PC-3 (cell line): ENCODE data around the gene SLC51A.

Experiments used
- CTCF ChIP-seq: fragments of 300-600 bp; sonication (generic); conservative IDR thresholded peaks from 2 replicates; pipeline ENCODE4 v1.5.1; 2017; ENCODE audit warnings: antibody characterized with exemption, low read depth, mild to moderate bottlenecking, low read length
- EZH2 ChIP-seq: fragments of 300-600 bp; sonication (generic); IDR thresholded peaks from one replicate; pipeline ENCODE4 v1.6.1; 2017; ENCODE audit warnings: antibody characterized with exemption, mild to moderate bottlenecking, low read length; ENCODE audit not compliant: unreplicated experiment
- EZH2phosphoT487 ChIP-seq: fragments of 300-600 bp; sonication (generic); IDR thresholded peaks from 2 replicates; pipeline ENCODE4 v1.6.1; 2018; ENCODE audit warnings: mild to moderate bottlenecking, antibody characterized with exemption, low read length, borderline replicate concordance

DNA sequence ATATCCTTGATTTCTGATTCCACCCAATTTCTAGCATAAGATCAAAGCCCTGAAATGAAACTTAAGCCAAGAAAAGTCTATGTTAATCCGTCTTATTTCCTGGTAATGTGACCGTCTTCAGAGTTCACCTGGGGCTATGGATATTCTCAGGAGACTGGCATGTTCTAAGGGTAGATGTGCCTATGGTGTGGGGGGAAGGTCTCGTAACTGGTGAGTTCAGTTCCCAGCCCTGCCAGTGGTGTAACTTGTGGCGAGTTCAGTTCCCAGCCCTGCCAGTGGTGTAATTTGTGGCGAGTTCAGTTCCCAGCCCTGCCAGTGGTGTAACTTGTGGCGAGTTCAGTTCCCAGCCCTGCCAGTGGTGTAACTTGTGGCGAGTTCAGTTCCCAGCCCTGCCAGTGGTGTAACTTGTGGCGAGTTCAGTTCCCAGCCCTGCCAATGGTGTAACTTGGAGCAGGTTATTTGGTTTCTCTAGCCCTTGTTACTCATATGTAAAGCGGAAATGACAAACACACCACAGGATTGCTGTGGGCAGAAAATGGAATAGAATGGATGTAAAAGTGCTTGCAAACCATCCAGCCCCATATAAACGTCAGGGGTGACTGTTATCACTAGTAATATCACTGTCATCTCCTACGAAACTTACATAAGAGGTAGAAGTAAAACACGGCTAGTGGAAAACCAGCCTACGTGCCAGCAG, 30.4 kb downstream of the SLC51A start:
- TF ChIP-seq CTCF: no peak
- TF ChIP-seq EZH2: no peak
- TF ChIP-seq EZH2phosphoT487: no peak
